ENCODE data around the gene HTR2A. TPM values are rescaled to one million over a fixed set of nuclear protein-coding genes. Genes with fewer than 3 reads are reported as not detected.

HTR2A gene
- polyA plus RNA-seq, 1 donor from 2014 or later, result 0.20 TPM

DNA sequence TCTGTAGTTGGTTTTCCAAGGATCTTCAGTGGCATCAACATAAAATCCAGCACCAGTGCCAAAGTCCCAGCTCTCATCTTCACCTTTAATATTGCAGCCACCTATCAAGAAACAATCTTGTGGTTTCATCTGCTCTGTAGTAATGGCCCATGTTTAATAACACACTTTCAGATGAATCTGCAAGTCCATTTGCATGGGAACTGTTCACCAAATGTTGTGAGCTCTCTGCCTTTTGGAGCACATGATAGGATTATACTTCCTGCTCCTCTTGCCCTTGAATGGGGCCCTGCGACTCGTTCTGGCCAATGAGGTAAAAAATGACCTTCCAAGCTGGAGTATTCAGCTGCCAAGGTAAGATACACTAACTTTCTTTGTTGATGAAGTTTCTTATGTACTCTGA lies 114.2 kb downstream of the HTR2A start:
- no peaks in the 10 kb centered on the region for H3K79me2 ChIP-seq (replicated peaks; ENCODE audit: insufficient read depth, low read length)
- H3F3A ChIP-seq (ENCODE audit: insufficient read depth, low read length, poor library complexity, severe bottlenecking), result no peaks in the 10 kb centered on the region
- no peaks in the 10 kb centered on the region for H3K27me3 ChIP-seq (ENCODE audit: insufficient read depth, low read depth, low read length)
- TF ChIP-seq POLR2AphosphoS5 (IDR thresholded peaks at IDR 0.05) (no peak), EZH2 (IDR thresholded peaks at IDR 0.05; ENCODE audit: borderline replicate concordance, insufficient read depth, low read length, poor library complexity, severe bottlenecking) (no peak), TAF1 (IDR thresholded peaks at IDR 0.05; ENCODE audit: low read depth) (no peak), MXI1 (conservative IDR thresholded peaks at IDR 0.05; ENCODE audit: poor library complexity, severe bottlenecking) (no peak), RAD21 (conservative IDR thresholded peaks at IDR 0.05) (no peak), SMC3 (conservative IDR thresholded peaks at IDR 0.05; ENCODE audit: poor library complexity) (no peak), EP300 (conservative IDR thresholded peaks at IDR 0.05; ENCODE audit: poor library complexity, severe bottlenecking) (no peak)
- TF ChIP-seq, protein P1, sequence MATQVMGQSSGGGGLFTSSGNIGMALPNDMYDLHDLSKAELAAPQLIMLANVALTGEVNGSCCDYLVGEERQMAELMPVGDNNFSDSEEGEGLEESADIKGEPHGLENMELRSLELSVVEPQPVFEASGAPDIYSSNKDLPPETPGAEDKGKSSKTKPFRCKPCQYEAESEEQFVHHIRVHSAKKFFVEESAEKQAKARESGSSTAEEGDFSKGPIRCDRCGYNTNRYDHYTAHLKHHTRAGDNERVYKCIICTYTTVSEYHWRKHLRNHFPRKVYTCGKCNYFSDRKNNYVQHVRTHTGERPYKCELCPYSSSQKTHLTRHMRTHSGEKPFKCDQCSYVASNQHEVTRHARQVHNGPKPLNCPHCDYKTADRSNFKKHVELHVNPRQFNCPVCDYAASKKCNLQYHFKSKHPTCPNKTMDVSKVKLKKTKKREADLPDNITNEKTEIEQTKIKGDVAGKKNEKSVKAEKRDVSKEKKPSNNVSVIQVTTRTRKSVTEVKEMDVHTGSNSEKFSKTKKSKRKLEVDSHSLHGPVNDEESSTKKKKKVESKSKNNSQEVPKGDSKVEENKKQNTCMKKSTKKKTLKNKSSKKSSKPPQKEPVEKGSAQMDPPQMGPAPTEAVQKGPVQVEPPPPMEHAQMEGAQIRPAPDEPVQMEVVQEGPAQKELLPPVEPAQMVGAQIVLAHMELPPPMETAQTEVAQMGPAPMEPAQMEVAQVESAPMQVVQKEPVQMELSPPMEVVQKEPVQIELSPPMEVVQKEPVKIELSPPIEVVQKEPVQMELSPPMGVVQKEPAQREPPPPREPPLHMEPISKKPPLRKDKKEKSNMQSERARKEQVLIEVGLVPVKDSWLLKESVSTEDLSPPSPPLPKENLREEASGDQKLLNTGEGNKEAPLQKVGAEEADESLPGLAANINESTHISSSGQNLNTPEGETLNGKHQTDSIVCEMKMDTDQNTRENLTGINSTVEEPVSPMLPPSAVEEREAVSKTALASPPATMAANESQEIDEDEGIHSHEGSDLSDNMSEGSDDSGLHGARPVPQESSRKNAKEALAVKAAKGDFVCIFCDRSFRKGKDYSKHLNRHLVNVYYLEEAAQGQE (IDR thresholded peaks at IDR 0.05; ENCODE audit: borderline replicate concordance), result no peak
- TF ChIP-seq, protein P2, sequence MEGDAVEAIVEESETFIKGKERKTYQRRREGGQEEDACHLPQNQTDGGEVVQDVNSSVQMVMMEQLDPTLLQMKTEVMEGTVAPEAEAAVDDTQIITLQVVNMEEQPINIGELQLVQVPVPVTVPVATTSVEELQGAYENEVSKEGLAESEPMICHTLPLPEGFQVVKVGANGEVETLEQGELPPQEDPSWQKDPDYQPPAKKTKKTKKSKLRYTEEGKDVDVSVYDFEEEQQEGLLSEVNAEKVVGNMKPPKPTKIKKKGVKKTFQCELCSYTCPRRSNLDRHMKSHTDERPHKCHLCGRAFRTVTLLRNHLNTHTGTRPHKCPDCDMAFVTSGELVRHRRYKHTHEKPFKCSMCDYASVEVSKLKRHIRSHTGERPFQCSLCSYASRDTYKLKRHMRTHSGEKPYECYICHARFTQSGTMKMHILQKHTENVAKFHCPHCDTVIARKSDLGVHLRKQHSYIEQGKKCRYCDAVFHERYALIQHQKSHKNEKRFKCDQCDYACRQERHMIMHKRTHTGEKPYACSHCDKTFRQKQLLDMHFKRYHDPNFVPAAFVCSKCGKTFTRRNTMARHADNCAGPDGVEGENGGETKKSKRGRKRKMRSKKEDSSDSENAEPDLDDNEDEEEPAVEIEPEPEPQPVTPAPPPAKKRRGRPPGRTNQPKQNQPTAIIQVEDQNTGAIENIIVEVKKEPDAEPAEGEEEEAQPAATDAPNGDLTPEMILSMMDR (IDR thresholded peaks at IDR 0.05; ENCODE audit: poor library complexity, severe bottlenecking), result no peak
- H4K20me1 ChIP-seq (ENCODE audit: insufficient read depth), result no peaks in the 10 kb centered on the region
- H3K27ac ChIP-seq (ENCODE audit: low read length), result no peak overlapping the region
- H3K9me3 ChIP-seq (ENCODE audit: low read length), result no peaks in the 10 kb centered on the region
- H3K9me2 ChIP-seq (ENCODE audit: insufficient read depth, low read length), result no peaks in the 10 kb centered on the region
- no peak overlapping the region for H2AFZ ChIP-seq (ENCODE audit: low read depth, low read length)
- no peak overlapping the region for H3K4me3 ChIP-seq (ENCODE audit: low read length)
- no peak overlapping the region for H3K9ac ChIP-seq (ENCODE audit: low read length)
- no peak overlapping the region for H3K4me2 ChIP-seq (ENCODE audit: low read length)
- H3K36me3 ChIP-seq (ENCODE audit: insufficient read depth, low read length), result peaks cover 18% of the 10 kb centered on the region

DNA sequence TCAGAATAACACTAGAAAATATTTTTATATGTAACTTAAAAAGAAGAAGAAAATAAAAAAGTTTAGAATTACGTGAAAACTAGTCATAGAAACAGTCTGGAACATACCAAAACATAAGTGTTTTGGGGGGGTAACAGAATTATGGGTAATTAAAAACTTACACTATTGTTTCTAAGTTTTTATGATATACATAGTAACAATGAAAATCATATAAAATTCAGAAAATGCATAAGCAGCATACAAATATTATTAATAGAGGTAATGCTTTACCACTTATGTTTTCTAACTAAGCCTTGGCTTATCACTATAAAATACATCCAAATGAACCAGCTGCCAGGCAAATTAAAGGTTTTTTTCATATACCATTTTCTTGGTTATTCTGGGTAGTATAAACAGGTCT lies 114.8 kb downstream of the HTR2A start:
- H4K20me1 ChIP-seq (ENCODE audit: insufficient read depth), result no peaks in the 10 kb centered on the region
- no peaks in the 10 kb centered on the region for H3K9me3 ChIP-seq (ENCODE audit: low read length)
- H3K27me3 ChIP-seq (ENCODE audit: insufficient read depth, low read depth, low read length), result no peaks in the 10 kb centered on the region
- no peak overlapping the region for H2AFZ ChIP-seq (ENCODE audit: low read depth, low read length)
- TF ChIP-seq EZH2 (IDR thresholded peaks at IDR 0.05; ENCODE audit: borderline replicate concordance, insufficient read depth, low read length, poor library complexity, severe bottlenecking), result no peak
- no peak for TF ChIP-seq POLR2AphosphoS5 (IDR thresholded peaks at IDR 0.05)
- TF ChIP-seq, protein P2 (IDR thresholded peaks at IDR 0.05; ENCODE audit: poor library complexity, severe bottlenecking), result no peak
- TF ChIP-seq RAD21 (conservative IDR thresholded peaks at IDR 0.05), result no peak
- no peak for TF ChIP-seq MXI1 (conservative IDR thresholded peaks at IDR 0.05; ENCODE audit: poor library complexity, severe bottlenecking)
- TF ChIP-seq SMC3 (conservative IDR thresholded peaks at IDR 0.05; ENCODE audit: poor library complexity), result no peak
- TF ChIP-seq, protein P1 (IDR thresholded peaks at IDR 0.05; ENCODE audit: borderline replicate concordance), result no peak
- no peak for TF ChIP-seq EP300 (conservative IDR thresholded peaks at IDR 0.05; ENCODE audit: poor library complexity, severe bottlenecking)
- TF ChIP-seq TAF1 (IDR thresholded peaks at IDR 0.05; ENCODE audit: low read depth), result no peak
- H3K9ac ChIP-seq (ENCODE audit: low read length), result no peak overlapping the region
- no peak overlapping the region for H3K4me3 ChIP-seq (ENCODE audit: low read length)
- H3K27ac ChIP-seq (ENCODE audit: low read length), result no peak overlapping the region
- no peaks in the 10 kb centered on the region for H3F3A ChIP-seq (ENCODE audit: insufficient read depth, low read length, poor library complexity, severe bottlenecking)
- no peaks in the 10 kb centered on the region for H3K79me2 ChIP-seq (replicated peaks; ENCODE audit: insufficient read depth, low read length)
- no peaks in the 10 kb centered on the region for H3K9me2 ChIP-seq (ENCODE audit: insufficient read depth, low read length)
- peaks cover 18% of the 10 kb centered on the region for H3K36me3 ChIP-seq (ENCODE audit: insufficient read depth, low read length)
- no peak overlapping the region for H3K4me2 ChIP-seq (ENCODE audit: low read length)
